Neural cell (in vitro differentiated cells): ENCODE measurements around the gene FCN2. TPM values are rescaled to one million over a fixed set of nuclear protein-coding genes. Genes with fewer than 3 reads are reported as not detected.

Experiments
- H2AFZ ChIP-seq: fragments of 200-600, 300-800 bp; sonication (generic), shearing (Covaris generic); 2 replicates; pipeline ENCODE4 v1.6.0; 2014; ENCODE audit warnings: low read depth, mild to moderate bottlenecking, antibody characterized with exemption, low read length, moderate library complexity
- H3F3A ChIP-seq: fragments of 200-600 bp; shearing (Covaris generic); 2 replicates; pipeline ENCODE4 v1.6.1; 2016; ENCODE audit warnings: mild to moderate bottlenecking, moderate library complexity, mixed read lengths, antibody characterized with exemption, low read length; ENCODE audit not compliant: insufficient read depth, poor library complexity, severe bottlenecking
- H3K27ac ChIP-seq: fragments of 200-600, 300-800 bp; sonication (generic), shearing (Covaris generic); 2 replicates; pipeline ENCODE4 v1.5.1; 2014; ENCODE audit warnings: mild to moderate bottlenecking, low read length, moderate library complexity
- H3K27me3 ChIP-seq: fragments of 300-800, 200-600 bp; sonication (generic), shearing (Covaris generic); 2 replicates; pipeline ENCODE4 v1.6.0; 2014; ENCODE audit warnings: mild to moderate bottlenecking, low read depth, low read length, moderate library complexity; ENCODE audit not compliant: insufficient read depth
- H3K36me3 ChIP-seq: fragments of 300-800, 200-600 bp; sonication (generic), shearing (Covaris generic); 2 replicates; pipeline ENCODE4 v1.5.1; 2014; ENCODE audit warnings: mild to moderate bottlenecking, antibody characterized with exemption, low read length, moderate library complexity; ENCODE audit not compliant: insufficient read depth
- H3K4me2 ChIP-seq: fragments of 300-800, 200-600 bp; sonication (generic), shearing (Covaris generic); 2 replicates; pipeline ENCODE4 v1.6.0; 2014; ENCODE audit warnings: mild to moderate bottlenecking, low read length
- H3K4me3 ChIP-seq: fragments of 300-800, 200-600 bp; sonication (generic), shearing (Covaris generic); 2 replicates; pipeline ENCODE4 v1.5.1; 2014; ENCODE audit warnings: mild to moderate bottlenecking, low read length, moderate library complexity
- H3K79me2 ChIP-seq: fragments of 200-600 bp; shearing (Covaris generic); replicated peaks from 2 replicates; pipeline ENCODE4 v1.6.0; 2014; ENCODE audit warnings: mild to moderate bottlenecking, low read length, moderate library complexity; ENCODE audit not compliant: insufficient read depth
- H3K9ac ChIP-seq: fragments of 300-800, 200-600 bp; sonication (generic), shearing (Covaris generic); 2 replicates; pipeline ENCODE4 v1.6.1; 2016; ENCODE audit warnings: mild to moderate bottlenecking, low read length, mixed read lengths
- H3K9me2 ChIP-seq: fragments of 200-600 bp; shearing (Covaris generic); 2 replicates; pipeline ENCODE4 v1.6.1; 2016; ENCODE audit warnings: mild to moderate bottlenecking, low read length, mixed read lengths; ENCODE audit not compliant: insufficient read depth
- H3K9me3 ChIP-seq: fragments of 200-600, 300-800 bp; sonication (generic), shearing (Covaris generic); 2 replicates; pipeline ENCODE4 v1.6.1; 2016; ENCODE audit warnings: mild to moderate bottlenecking, mixed run types, low read length, moderate library complexity, mixed read lengths
- H4K20me1 ChIP-seq: fragments of 200-600 bp; shearing (Covaris generic); 2 replicates; pipeline ENCODE4 v1.6.1; 2016; ENCODE audit warnings: mild to moderate bottlenecking, mixed run types; ENCODE audit not compliant: insufficient read depth
- CTCF ChIP-seq: fragments of 450-650 bp; IDR thresholded peaks from 2 replicates; pipeline ENCODE4 v1.5.1; 2014; ENCODE audit warnings: antibody characterized with exemption, mild to moderate bottlenecking, moderate library complexity; ENCODE audit not compliant: poor library complexity, severe bottlenecking
- EP300 ChIP-seq: fragments of 450-650 bp; conservative IDR thresholded peaks from 2 replicates; pipeline ENCODE4 v1.6.1; 2014; ENCODE audit warnings: antibody characterized with exemption, mild to moderate bottlenecking, moderate library complexity; ENCODE audit not compliant: poor library complexity, severe bottlenecking
- EZH2 ChIP-seq: fragments of 200-600, 300-800 bp; shearing (Covaris generic), sonication (generic); IDR thresholded peaks from 2 replicates; pipeline ENCODE4 v1.6.1; 2014; ENCODE audit warnings: antibody characterized with exemption, low read length, borderline replicate concordance, mild to moderate bottlenecking; ENCODE audit not compliant: insufficient read depth, poor library complexity, severe bottlenecking
- MXI1 ChIP-seq: fragments of 450-650 bp; conservative IDR thresholded peaks from 2 replicates; pipeline ENCODE4 v1.6.1; 2014; ENCODE audit warnings: antibody characterized with exemption, mild to moderate bottlenecking; ENCODE audit not compliant: poor library complexity, severe bottlenecking
- POLR2AphosphoS5 ChIP-seq: IDR thresholded peaks from 2 replicates; pipeline ENCODE4 v1.6.1; 2012
- RAD21 ChIP-seq: fragments of 450-650 bp; conservative IDR thresholded peaks from 2 replicates; pipeline ENCODE4 v1.6.1; 2014; ENCODE audit warnings: antibody characterized with exemption, mild to moderate bottlenecking, moderate library complexity
- SMC3 ChIP-seq: fragments of 450-650 bp; conservative IDR thresholded peaks from 2 replicates; pipeline ENCODE4 v1.6.1; 2014; ENCODE audit warnings: antibody characterized with exemption, mild to moderate bottlenecking, moderate library complexity; ENCODE audit not compliant: poor library complexity
- TAF1 ChIP-seq: IDR thresholded peaks from 2 replicates; pipeline ENCODE4 v1.6.1; 2012; ENCODE audit warnings: low read depth
- polyA plus RNA-seq: library from polyadenylated mRNA; depleted of rRNA; stranded (reverse); fragments of >200 nt; gene quantifications from 2 replicates; pipeline ENCODE4 v1.2.3, GENCODE V29; 2014
- TF ChIP-seq, protein P1 (sequence below): IDR thresholded peaks from 2 replicates; pipeline ENCODE4 v1.6.1; 2012; ENCODE audit warnings: borderline replicate concordance

Gene FCN2
- polyA plus RNA-seq, 1 donor from 2014 or later = not detected

DNA sequence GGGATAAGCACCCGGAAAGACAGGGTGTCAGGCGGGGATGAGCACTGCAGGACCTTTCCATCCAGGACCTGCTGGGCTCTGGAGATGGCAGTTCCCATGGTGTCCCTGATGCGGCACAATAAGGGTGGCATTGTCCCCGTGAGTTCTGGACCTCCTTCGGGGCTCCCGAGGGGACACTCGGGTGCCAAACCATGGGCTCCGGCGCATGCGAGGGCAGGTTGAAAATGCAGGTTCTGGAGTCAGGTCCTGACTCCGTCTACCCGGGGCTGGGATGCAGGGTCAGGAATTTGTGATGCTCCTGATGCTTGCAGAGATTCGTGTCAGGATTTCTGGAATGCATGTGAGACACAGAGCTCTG lies 682 bp downstream of the FCN2 start:
- H3F3A ChIP-seq = no peaks in the 10 kb centered on the region
- no peaks in the 10 kb centered on the region for H3K27me3 ChIP-seq
- no peak overlapping the region for H3K4me3 ChIP-seq
- no peaks in the 10 kb centered on the region for H4K20me1 ChIP-seq
- TF ChIP-seq, protein P1, sequence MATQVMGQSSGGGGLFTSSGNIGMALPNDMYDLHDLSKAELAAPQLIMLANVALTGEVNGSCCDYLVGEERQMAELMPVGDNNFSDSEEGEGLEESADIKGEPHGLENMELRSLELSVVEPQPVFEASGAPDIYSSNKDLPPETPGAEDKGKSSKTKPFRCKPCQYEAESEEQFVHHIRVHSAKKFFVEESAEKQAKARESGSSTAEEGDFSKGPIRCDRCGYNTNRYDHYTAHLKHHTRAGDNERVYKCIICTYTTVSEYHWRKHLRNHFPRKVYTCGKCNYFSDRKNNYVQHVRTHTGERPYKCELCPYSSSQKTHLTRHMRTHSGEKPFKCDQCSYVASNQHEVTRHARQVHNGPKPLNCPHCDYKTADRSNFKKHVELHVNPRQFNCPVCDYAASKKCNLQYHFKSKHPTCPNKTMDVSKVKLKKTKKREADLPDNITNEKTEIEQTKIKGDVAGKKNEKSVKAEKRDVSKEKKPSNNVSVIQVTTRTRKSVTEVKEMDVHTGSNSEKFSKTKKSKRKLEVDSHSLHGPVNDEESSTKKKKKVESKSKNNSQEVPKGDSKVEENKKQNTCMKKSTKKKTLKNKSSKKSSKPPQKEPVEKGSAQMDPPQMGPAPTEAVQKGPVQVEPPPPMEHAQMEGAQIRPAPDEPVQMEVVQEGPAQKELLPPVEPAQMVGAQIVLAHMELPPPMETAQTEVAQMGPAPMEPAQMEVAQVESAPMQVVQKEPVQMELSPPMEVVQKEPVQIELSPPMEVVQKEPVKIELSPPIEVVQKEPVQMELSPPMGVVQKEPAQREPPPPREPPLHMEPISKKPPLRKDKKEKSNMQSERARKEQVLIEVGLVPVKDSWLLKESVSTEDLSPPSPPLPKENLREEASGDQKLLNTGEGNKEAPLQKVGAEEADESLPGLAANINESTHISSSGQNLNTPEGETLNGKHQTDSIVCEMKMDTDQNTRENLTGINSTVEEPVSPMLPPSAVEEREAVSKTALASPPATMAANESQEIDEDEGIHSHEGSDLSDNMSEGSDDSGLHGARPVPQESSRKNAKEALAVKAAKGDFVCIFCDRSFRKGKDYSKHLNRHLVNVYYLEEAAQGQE = no peak
- TF ChIP-seq EP300 (no peak), MXI1 (no peak), SMC3 (no peak), TAF1 (no peak), RAD21 (no peak), CTCF (no peak), POLR2AphosphoS5 (no peak), EZH2 (no peak)
- H3K9me3 ChIP-seq = no peaks in the 10 kb centered on the region
- H3K4me2 ChIP-seq = no peak overlapping the region
- no peak overlapping the region for H3K9ac ChIP-seq
- no peak overlapping the region for H3K27ac ChIP-seq
- H2AFZ ChIP-seq = no peak overlapping the region
- H3K9me2 ChIP-seq = no peaks in the 10 kb centered on the region
- no peaks in the 10 kb centered on the region for H3K36me3 ChIP-seq
- H3K79me2 ChIP-seq = no peaks in the 10 kb centered on the region

DNA sequence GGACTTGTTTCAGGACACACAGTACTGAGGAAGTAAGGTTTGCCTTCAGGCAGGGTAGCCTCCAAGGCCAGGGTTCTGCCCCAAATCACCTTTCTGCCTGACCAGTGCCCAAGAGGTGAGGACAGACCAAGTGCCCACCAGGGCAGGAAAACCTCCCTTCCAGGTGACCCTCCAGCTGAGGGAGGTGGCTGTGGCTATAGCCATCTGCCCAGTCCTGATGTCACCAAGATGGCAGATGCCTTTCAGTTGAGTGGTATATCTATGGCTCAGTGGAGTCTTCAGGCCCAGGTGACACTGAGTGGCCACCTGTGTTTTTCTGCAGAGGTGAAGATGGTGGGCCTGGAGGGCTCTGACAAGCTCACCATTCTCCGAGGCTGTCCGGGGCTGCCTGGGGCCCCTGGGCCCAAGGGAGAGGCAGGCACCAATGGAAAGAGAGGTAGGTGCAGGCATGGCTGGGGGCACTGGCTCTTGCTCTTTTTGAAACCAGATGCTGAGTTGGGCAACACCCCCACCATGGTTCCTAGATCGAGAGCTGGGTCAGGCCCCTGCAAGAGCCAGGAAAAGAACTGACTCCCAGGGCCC lies 1.7 kb downstream of the FCN2 start:
- TF ChIP-seq TAF1 = no peak
- no peak for TF ChIP-seq CTCF
- TF ChIP-seq EP300 = no peak
- no peak for TF ChIP-seq POLR2AphosphoS5
- TF ChIP-seq, protein P1 = no peak
- TF ChIP-seq EZH2 = no peak
- no peak for TF ChIP-seq MXI1
- no peak for TF ChIP-seq SMC3
- no peak for TF ChIP-seq RAD21

More for the DNA sequence above, 1.7 kb downstream of the FCN2 start:
- H3K36me3 ChIP-seq = no peaks in the 10 kb centered on the region
- H4K20me1 ChIP-seq = no peaks in the 10 kb centered on the region
- H3K9ac ChIP-seq = no peak overlapping the region
- no peaks in the 10 kb centered on the region for H3F3A ChIP-seq
- H3K9me3 ChIP-seq = no peaks in the 10 kb centered on the region
- no peaks in the 10 kb centered on the region for H3K27me3 ChIP-seq
- no peak overlapping the region for H3K4me3 ChIP-seq
- H2AFZ ChIP-seq = no peak overlapping the region
- H3K9me2 ChIP-seq = no peaks in the 10 kb centered on the region
- H3K4me2 ChIP-seq = no peak overlapping the region
- no peaks in the 10 kb centered on the region for H3K79me2 ChIP-seq
- H3K27ac ChIP-seq = no peak overlapping the region
